ENCODE results near the gene ABCC11.

- TF ChIP-seq CTCF (IDR thresholded peaks at IDR 0.05; ENCODE audit: low read depth, low read length) (no peak), EZH2phosphoT487 (IDR thresholded peaks at IDR 0.05; ENCODE audit: low read depth) (no peak)
Observed at GRCh38 chr16:48146710-48147109, 100.6 kb downstream of the ABCC11 start.

All from OCI-LY3 (cell line).